B cell (primary cell): Measurements from ENCODE around the gene CUTA.

Source experiments
- EZH2 ChIP-seq: IDR thresholded peaks from 2 replicates; pipeline ENCODE4 v1.6.1; 2012; ENCODE audit warnings: borderline replicate concordance, low read depth, mild to moderate bottlenecking, moderate library complexity, low read length; ENCODE audit not compliant: insufficient read depth, poor library complexity, severe bottlenecking
- TF ChIP-seq, protein P1 (sequence below): fragments of 200-600 bp; IDR thresholded peaks from one replicate; pipeline ENCODE4 v1.8.0; 2022; ENCODE audit warnings: antibody characterized with exemption, mild to moderate bottlenecking

DNA sequence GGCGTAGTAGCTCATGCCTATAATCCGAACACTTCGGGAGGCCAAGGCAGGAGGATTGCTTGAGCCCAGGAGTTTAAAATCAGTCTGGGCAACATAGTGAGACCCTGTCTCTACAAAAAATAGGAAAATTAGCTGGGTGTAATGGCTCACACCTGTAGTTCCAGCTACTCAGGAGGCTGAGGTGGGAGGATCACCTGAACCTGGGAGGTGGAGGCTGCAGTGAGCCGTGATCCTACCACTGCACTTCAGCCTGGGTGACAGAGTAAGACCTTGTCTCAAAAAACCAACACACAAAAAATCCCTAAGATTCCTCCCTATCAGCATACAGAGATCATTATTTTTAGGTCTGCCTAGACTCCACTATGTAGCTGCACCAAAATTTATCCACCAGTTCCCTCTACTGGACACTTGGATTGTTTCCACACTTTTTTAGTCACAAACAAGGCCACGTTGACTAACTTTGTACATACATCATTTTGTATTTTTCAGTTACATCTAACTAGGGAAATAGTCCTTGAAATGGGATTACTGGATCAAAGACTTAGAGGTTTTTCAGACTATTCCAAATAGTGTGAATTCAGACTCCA lies 10.7 kb downstream of the CUTA start:
- TF ChIP-seq, protein P1, sequence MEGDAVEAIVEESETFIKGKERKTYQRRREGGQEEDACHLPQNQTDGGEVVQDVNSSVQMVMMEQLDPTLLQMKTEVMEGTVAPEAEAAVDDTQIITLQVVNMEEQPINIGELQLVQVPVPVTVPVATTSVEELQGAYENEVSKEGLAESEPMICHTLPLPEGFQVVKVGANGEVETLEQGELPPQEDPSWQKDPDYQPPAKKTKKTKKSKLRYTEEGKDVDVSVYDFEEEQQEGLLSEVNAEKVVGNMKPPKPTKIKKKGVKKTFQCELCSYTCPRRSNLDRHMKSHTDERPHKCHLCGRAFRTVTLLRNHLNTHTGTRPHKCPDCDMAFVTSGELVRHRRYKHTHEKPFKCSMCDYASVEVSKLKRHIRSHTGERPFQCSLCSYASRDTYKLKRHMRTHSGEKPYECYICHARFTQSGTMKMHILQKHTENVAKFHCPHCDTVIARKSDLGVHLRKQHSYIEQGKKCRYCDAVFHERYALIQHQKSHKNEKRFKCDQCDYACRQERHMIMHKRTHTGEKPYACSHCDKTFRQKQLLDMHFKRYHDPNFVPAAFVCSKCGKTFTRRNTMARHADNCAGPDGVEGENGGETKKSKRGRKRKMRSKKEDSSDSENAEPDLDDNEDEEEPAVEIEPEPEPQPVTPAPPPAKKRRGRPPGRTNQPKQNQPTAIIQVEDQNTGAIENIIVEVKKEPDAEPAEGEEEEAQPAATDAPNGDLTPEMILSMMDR = no peak
- no peak for TF ChIP-seq EZH2
